ENCODE data around the gene ZNF592.
A peak's percentile ranks its signal among the peaks of the same experiment; 100 is the strongest.

The ZNF592 gene

DNA sequence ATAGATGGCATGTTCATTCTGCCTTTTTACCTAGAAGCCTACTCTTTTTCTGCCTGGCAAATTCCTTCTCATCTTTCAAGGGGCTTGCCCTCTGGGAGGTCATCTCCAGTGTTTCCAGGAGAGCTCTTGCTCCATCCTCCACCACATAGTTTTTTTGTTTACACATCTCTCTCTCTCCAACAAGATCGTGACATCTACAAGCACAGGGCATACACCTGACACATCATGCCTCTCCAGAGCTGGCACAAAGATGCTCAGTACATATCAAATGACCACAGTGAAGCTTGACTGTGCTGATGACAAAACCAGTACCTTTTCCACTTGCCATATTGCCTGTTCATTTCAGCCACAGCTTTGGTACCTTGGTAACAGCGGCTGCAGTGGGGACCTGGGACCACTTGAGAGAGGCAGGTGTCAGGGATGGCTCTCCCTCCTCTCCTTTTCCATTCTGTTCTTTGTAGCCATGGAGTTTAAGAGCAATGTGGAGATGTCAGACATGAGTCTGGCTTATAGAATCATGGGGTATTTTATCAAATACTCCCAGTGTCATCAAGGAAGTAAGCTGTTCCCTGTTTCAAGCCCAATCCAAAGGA is 84.2 kb downstream of the ZNF592 start:
- DNase-seq: no peak

DNA sequence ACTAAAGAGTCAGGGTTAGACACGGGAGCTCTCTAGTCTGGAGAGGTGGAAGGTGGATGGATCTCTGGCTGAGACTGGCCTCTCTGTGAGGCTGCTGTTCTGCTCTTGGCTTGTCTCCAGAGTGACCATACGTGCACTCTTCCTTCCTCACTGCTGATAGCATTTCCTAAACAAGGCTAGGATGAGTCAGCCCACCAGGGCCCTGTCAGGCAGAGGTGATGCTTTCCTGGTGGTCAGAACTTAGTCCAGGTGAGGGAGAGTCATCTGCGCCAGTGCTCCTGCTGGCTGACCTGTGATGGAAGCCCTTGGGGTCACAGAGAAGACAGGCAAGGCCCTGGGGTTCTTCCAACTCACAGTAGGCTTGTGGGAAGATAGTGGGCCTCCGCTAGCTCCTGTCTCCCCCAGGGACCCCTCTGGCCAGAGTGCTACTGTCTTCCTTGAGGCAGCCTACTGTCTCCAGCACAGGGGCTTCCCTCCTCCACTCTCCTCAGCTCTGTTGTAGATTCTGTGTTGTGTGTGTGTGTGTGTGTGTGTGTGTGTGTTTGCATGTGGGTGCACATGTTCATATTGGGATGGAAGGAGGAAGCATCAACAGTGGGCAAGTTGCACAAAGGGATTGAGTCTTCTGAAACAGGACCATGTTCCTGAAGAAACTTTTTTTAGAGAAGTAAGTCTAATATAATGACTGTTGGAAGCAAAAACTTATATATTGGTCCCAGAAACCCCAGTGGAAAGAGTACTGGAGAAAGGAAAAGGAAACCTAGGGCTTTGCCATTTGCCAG is 85.2 kb downstream of the ZNF592 start:
- DNase-seq: no peak

DNA sequence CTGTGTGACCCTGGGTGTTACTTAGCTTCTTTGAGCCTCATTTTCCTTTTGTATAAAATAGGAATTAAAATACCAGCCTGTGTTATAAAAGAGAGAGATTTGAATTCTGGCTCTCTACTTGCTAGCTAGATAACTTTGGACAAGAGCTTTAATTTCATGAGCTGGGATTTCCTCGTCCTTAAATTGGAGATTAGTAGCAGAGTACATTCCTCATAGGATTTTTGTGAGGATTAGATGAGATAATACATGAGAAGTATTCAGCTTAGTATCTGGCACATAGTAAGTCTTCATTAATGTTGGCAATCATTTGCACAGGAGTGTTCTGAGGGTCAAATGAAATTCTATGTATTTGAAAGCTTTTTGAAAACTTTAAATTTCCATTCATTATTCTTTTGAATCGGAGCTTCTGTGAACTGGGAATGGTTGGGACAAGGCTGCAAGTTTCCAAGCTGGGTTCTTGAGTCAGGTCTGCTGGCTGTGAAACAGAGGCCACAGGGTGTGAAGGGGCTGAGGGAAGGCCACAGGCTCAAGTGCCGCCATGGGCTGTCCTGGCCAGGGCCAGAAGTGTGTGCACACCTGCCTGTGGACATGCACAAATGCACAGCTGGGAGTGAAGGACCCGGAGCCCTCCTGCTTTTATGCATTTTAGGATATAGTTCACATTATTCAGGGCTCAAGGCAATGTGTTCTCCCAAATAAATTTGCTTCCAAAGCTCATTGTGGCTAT is 86.0 kb downstream of the ZNF592 start:
- DNase-seq: no peak

DNA sequence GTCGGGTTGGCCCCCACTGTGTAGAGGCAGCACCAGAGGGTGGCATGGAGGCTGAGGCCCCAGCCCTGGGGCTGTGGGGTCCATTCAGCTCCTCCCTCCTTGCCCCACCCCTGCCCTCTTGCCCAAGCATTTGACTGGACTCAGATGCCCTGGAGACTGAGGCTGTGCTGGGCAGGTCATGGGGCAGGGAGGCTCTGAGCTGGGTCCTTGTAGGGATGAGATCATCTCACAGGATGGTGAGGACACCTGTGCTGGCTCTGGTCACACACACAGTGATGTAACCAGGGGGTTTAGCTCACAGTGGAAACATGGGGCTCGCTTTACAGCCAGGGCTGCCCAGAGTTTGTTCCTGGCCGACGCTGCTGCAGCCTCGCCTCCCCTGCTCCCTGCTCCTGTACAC is 86.6 kb downstream of the ZNF592 start:
- no peak for DNase-seq

DNA sequence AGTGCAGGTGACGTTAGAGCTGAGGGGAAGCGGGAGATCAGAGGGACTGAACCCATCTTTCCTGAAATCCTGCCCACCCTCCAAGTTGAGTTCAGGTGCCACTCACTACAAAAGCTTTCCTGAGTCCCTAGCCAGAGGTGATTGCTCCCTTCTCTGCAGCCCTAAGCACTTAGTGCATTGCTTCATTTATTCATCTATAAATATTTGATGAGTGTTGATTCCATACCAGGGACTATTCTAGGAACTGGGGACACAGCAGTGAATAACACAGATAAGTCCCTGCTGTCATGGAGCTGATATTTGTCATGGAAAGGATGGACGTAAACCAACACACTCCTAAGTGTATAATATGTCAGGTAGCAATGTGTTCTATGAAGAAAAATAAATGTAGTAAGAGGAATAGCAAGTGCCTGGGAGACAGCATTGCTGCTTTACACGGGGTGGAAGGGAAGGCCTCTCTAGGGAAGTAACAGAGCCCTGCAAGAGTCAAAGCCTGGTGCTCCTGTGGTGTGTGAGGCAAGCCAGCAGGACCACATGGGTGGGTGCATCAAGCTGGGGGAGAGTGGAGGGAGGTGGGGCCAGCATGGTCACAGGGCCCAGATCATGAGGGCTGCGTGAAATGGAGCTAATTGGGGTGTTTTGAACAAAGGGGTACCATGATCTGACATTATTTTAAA is 87.4 kb downstream of the ZNF592 start:
- no peak for DNase-seq

DNA sequence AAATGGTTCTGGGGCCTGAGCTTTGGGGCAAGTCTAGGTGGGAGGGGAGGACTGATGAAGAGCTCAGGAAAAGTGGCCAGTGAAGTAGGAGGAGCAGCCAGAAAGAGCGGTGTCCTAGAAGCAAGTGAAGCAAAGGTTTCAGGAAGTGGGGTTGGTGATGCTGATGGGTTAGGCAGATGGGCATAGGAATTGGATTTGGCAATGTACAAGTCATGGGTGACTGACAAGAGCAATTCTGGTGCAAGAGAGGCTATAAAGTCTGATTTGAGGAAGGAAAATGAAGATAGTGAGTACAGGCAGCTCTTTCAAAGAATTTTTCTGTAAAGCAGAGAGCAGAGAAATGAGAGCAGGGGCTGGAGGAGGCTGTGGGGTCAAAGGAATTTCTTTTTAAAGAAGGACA is 88.5 kb downstream of the ZNF592 start:
- DNase-seq: no peak

DNA sequence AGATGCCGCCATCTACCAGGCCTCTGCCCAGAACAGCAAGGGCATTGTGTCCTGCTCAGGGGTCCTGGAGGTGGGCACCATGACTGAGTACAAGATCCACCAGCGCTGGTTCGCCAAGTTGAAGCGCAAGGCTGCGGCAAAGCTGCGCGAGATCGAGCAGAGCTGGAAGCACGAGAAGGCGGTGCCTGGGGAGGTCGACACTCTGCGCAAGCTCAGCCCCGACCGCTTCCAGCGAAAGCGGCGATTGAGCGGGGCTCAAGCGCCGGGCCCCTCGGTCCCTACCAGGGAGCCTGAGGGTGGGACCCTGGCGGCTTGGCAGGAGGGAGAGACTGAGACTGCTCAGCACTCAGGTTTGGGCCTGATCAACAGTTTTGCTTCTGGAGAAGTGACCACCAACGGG is 91.3 kb downstream of the ZNF592 start:
- DNase-seq: no peak

DNA sequence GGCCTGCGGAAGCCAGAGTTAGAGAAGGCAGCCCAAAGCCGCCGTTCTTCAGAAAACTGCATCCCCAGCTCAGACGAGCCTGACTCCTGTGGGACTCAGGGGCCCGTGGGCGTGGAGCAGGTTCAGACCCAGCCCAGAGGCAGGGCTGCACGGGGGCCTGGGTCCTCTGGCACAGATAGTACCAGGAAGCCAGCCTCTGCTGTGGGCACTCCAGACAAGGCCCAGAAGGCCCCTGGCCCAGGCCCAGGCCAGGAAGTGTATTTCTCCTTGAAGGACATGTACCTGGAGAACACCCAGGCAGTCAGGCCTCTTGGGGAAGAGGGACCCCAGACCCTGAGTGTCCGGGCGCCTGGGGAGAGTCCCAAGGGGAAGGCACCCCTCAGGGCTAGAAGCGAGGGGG is 91.9 kb downstream of the ZNF592 start:
- no peak for DNase-seq

DNA sequence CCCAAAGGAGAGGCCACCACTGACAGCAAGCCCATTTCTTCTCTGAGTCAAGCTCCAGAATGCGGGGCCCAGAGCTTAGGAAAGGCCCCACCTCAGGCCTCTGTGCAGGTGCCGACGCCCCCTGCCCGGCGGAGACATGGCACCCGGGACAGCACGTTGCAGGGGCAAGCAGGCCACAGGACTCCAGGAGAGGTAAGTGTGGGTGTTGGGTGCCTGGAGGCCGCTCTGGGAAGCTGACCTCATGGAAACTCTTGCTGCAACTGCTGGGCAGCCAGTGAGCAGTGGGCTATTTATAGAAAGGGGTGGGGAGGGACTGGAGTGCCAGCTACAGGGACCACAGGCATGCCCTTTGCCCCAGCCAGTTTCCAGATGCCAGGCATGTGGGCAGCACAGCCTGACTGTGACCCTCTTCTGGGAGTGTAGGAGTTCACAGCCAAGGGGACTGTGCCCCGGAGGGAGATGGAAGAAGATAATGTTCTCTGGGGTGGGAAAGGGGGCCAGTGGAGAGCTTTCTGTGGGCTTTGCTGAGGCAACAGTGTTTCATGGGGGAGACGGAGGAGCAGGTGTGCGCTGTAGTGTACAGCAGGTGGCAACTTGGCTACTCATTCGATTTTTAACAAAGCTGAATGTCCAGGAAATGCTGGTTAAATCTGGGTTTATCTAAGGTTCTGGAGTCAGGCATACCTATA is 92.5 kb downstream of the ZNF592 start:
- DNase-seq: no peak

DNA sequence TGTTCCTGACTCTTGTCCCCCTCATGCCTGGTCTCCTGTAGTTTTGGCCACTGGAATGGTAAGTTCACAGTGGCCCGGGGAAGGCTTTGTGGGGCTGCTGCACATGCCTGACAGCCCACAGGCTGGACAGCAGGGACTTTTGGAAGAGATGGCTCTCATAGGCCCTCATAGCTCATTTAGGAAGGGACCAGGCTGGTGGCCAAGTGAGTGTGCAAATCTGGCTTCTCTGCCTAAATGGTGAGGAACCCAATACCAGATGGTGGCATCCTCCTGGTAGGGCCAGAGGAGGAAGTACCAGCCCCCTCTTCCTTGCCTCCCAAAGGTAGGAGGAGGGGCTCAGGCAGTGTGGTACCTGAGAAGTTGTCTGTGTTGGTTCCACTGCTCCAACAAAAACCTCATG is 94.4 kb downstream of the ZNF592 start:
- DNase-seq: no peak

DNA sequence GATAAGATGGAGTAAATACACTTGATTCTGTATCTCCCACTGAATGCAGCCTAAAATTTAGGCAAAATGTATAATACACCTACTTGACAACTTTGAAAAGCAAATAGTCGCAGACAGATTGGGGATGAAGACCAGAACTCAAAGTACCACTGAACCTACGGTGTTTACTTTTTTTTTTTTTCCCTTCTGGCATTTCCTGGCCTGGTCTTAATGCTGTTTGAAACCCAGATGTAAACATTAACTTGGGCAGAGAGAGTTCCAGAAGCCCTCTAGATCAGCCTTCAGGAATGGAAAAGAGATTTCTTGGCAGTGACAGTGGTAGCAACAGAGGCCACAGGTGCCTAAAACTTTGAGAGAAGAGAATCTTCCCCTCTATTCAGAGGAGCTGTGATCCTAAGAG is 96.6 kb downstream of the ZNF592 start:
- DNase-seq: no peak

DNA sequence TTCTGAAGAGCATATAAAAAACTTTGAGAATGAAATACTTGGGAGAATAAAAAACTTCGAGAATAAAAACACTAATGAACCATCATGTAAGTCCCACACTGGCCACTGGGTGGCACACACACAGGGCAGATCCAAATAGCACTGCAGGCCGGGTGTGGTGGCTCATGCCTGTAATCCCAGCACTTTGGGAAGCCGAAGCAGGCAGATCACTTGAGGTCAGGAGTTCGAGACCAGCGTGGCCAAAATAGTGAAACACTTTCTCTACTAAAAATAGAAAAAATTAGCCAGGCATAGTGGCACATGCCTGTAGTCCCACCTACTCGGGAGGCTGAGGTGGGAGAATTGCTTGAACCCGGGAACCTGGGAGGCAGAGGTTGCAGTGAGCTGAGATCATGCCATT is 97.2 kb downstream of the ZNF592 start:
- DNase-seq: peak; percentile 37

DNA sequence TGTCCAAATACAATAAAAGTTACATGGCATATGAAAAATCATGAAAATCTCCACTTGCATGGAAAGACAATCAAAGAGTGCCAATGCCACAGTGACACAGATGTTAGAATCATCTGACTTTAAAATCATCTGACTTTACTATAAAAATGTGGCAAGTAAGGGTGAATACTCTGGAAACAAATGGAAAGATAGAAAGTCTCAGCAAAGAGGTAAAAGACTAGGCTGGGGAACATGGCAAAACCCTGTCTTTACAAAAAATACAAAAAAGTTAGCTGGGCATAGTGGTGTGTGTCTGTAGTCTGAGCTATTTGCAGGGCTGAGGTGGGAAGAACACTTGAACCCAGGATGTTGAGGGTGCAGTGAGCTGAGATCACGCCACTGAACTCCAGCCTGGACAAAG is 97.9 kb downstream of the ZNF592 start:
- no peak for DNase-seq

DNA sequence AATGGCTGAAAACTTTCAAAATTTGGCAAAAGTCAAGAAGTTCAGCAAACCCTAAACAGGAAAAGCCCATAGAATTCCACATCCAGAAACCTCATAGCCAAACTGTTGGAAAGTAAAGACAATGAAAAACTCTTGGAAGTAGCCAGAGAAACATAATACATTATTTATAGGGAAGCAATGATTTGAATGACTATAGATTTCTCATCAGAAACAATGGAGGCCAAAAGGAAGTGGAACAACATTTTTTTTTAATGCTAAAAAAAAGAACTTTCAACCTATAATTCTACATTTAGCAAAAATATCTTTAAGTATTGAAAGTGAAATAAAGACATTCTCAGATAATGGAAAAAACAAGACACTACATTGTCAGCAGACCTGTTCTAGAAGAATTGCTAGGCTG is 99.0 kb downstream of the ZNF592 start:
- DNase-seq: no peak

DNA sequence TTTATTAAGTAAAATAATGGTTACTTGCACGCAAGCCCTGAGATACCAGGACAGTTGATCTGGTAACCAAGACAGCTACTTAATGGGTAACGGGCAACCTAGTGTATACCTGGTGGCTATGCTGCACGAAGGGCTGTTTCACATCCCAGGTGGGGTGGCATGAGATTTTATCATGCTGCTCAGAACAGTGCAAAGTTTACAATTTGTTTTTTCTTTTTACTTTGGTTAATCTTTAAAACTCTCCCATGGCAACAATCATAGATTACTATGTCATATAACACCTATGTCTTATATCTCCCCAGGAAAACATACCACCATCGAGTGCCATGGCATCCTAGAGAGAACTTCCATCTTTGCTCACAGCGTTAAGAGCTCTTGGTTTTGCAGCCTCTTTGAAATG is 103.8 kb downstream of the ZNF592 start:
- DNase-seq: no peak

DNA sequence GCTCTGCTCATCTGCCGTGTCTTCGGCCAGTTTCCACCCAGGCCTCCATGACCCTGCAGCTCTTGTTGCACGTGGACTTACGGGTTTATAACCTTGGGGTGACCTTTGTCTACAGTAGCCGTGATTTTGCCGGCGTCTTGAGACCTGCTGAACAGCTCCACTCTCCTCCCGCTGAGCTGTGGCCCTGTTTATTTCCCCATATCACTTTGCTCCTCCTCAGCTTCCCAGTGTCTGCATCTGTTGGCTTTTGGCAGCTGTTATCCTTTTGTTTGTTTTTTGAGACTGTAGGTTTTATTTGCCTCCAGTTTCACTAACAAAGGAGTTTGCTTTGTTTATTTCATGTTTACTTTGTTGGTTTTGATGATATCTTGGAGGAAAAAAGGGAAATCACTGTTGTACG is 106.7 kb downstream of the ZNF592 start:
- no peak for DNase-seq

DNA sequence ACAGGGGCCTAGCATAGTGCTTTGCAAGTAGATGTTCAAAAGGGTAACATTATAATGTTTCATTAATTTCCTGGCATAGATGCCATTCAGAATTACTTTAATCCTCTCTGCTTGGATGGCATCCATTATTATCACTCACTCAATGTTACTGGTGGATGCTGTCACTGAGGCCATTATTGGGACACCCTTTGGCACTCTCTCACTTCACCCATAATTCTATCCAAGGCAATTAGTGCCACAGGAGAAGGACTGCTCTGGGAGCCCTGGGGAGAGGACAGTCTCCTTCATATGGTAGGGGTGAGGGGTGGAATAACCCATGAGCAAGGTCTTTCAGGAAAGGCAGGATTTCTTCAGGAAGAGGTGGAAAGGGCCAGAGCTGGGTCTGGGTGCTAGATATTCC is 107.4 kb downstream of the ZNF592 start:
- DNase-seq: no peak

Measured in T1000 (cell line).